ENCODE data around the gene ALDH9A1. TPM values are rescaled to one million over a fixed set of nuclear protein-coding genes. Genes with fewer than 3 reads are reported as not detected.

Gene ALDH9A1
- total and polyA plus RNA-seq, 12 donors: 36.0 to 269 (median 170) TPM

DNA sequence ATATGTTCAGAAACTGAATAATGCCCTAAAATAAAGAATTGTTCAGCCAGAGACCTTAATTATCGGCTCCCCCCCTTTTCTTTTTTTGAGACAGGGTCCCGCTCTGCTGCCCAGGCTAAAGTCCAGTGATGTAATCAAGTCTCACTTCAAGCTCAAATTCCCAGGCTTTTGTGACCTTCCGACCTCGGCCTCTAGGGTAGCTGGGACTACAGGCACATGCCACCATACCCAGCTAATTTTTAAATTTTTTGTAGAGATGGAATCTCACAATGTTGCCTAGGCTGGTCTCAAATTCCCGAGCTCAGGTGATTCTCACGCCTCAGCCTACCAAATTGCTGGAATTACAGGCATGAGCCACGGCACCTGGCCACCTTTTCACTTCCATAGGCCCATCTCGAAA is 43.8 kb upstream of the ALDH9A1 start:
- Histone ChIP-seq H3K4me1 (replicated peaks in 1 of 2) (no peaks in the 10 kb centered on the region), H3K36me3 (replicated peaks in 1 of 2) (peaks cover 0 to 51% of the 10 kb centered on the region in 2 donors), H3K9me3 (replicated peaks in 1 of 3) (no peaks in the 10 kb centered on the region), H3K4me3 (no peak overlapping the region), H3K27ac (no peak overlapping the region), H3K27me3 (no peaks in the 10 kb centered on the region)
- no peak for DNase-seq
- WGBS, 4 donors: 93 to 97% (median 96%) methylated on average over 8 of the region's 8 CpGs
- intact Hi-C loops (cut with DNase I): no loop called here
- TF ChIP-seq, protein P1, sequence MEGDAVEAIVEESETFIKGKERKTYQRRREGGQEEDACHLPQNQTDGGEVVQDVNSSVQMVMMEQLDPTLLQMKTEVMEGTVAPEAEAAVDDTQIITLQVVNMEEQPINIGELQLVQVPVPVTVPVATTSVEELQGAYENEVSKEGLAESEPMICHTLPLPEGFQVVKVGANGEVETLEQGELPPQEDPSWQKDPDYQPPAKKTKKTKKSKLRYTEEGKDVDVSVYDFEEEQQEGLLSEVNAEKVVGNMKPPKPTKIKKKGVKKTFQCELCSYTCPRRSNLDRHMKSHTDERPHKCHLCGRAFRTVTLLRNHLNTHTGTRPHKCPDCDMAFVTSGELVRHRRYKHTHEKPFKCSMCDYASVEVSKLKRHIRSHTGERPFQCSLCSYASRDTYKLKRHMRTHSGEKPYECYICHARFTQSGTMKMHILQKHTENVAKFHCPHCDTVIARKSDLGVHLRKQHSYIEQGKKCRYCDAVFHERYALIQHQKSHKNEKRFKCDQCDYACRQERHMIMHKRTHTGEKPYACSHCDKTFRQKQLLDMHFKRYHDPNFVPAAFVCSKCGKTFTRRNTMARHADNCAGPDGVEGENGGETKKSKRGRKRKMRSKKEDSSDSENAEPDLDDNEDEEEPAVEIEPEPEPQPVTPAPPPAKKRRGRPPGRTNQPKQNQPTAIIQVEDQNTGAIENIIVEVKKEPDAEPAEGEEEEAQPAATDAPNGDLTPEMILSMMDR (IDR thresholded peaks at IDR 0.05): no peak
- no peak for TF ChIP-seq POLR2A (IDR thresholded peaks at IDR 0.05)

DNA sequence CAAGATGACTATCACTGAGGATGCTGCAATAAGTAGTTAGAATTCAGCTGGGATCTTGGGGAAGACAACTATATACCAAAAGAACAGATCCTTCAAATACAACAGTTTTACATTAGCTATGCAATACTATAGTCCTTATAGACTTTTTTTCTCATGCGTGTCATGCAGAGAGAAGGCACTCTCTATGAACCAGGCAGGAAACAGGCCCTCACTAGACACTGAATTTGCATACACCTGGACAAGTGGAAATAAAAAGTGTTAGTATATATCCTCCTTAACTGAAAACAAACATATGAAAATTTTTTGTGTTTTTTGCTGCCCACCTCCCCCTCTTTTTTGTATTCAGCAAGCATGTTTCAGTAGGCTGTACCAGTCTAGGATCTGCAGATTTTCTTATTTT is 40.4 kb upstream of the ALDH9A1 start:
- 91 to 100% (median 97%) methylated on average over 1 of the region's 1 CpG for WGBS, 4 donors
- no peak for DNase-seq
- peaks cover 0 to 43% of the 10 kb centered on the region in 2 donors for H3K36me3 ChIP-seq (replicated peaks in 1 of 2)
- H3K27ac ChIP-seq: no peak overlapping the region
- TF ChIP-seq, protein P1 (IDR thresholded peaks at IDR 0.05): no peak
- no peak for TF ChIP-seq POLR2A (IDR thresholded peaks at IDR 0.05)
- H3K4me1 ChIP-seq (replicated peaks in 1 of 2): no peaks in the 10 kb centered on the region
- H3K27me3 ChIP-seq: no peaks in the 10 kb centered on the region
- intact Hi-C loops (cut with DNase I): no loop called here
- H3K9me3 ChIP-seq (replicated peaks in 1 of 3): no peaks in the 10 kb centered on the region
- H3K4me3 ChIP-seq: no peak overlapping the region

DNA sequence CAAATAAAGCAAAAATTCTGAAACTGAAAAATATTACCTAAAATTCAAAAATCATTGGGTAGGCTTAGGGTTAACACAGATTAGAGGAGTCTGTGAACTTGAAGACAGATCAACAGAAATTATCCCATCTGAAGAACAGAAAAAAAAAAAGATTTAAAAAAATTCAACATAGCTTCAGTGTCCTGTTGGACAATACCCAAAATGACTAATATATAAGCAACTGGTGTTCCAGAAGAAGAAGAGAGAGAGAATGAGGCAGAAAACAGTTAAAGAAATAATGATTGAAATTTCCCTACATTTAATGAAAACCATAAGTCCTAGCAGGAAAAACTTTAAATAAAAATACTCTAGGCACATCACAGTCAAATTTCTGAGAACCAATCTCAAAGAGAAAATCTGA is 38.8 kb upstream of the ALDH9A1 start:
- Histone ChIP-seq H3K9me3 (replicated peaks in 1 of 3) (no peaks in the 10 kb centered on the region), H3K4me1 (replicated peaks in 1 of 2) (no peaks in the 10 kb centered on the region), H3K36me3 (replicated peaks in 1 of 2) (peaks cover 0 to 29% of the 10 kb centered on the region in 2 donors), H3K4me3 (no peak overlapping the region), H3K27me3 (no peaks in the 10 kb centered on the region), H3K27ac (no peak overlapping the region)
- no peak for TF ChIP-seq POLR2A (IDR thresholded peaks at IDR 0.05)
- TF ChIP-seq, protein P1 (IDR thresholded peaks at IDR 0.05): no peak
- intact Hi-C loops (cut with DNase I): no loop called here
- DNase-seq: no peak

DNA sequence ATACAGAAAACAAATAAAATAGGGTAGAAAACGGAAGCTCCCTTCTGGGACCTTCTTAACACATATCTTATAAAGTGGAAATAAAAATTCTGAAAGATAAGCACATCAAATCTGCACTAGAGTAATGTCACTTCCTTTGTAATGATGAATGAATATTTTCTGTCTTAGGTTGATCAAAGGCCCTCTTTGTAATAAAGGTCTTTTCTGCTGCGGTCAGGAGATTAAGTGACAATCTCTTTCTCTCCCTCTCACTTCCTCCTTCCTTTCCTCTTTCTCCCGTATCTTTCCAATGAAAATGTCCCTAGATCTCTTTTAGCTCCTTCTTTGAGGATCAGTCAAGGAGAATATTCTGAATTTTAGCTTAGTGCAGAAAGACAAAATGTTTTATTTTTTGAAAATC is 36.5 kb upstream of the ALDH9A1 start:
- Histone ChIP-seq H3K27ac (no peak overlapping the region), H3K36me3 (replicated peaks in 1 of 2) (peaks cover 0 to 13% of the 10 kb centered on the region in 2 donors), H3K27me3 (no peaks in the 10 kb centered on the region), H3K4me3 (no peak overlapping the region), H3K4me1 (replicated peaks in 1 of 2) (no peaks in the 10 kb centered on the region), H3K9me3 (replicated peaks in 1 of 3) (no peaks in the 10 kb centered on the region)
- no peak for DNase-seq
- intact Hi-C loops (cut with DNase I): no loop called here
- no peak for TF ChIP-seq POLR2A (IDR thresholded peaks at IDR 0.05)
- TF ChIP-seq, protein P1 (IDR thresholded peaks at IDR 0.05): no peak
- WGBS, 4 donors: 77 to 89% (median 83%) methylated on average over 3 of the region's 3 CpGs

Data from adrenal gland (tissue), 12 donors.